ENCODE measurements around the gene MBNL1. TPM values are rescaled to one million over a fixed set of nuclear protein-coding genes. Genes with fewer than 3 reads are reported as not detected.

Gene MBNL1
- total and polyA plus RNA-seq, 2 of the 4 experiments (the other 2 are of a cell fraction): 127 to 664 TPM

GRCh38 chr3:152399374-152399773 is 130.6 kb downstream of the MBNL1 start:
- Histone ChIP-seq H2AK5ac (ENCODE audit: low read depth, low read length) (no peak overlapping the region), H3K9me3 (ENCODE audit: control insufficient read depth, insufficient read depth, low read length) (no peaks in the 10 kb centered on the region), H3K36me3 (ENCODE audit: control insufficient read depth, insufficient read depth, low read length) (peaks cover 5% of the 10 kb centered on the region), H3K4ac (ENCODE audit: low read depth, low read length) (no peak overlapping the region), H3K9ac (ENCODE audit: low read depth, low read length) (no peak overlapping the region), H3K4me2 (ENCODE audit: low read depth, low read length) (peak overlapping the region; percentile 54; the same call in 1 of the 2 replicates), H3K23ac (ENCODE audit: low read depth, low read length) (no peak overlapping the region), H4K20me1 (ENCODE audit: insufficient read depth, low read length) (peaks cover 61% of the 10 kb centered on the region), H2BK120ac (ENCODE audit: low read depth, low read length) (no peak overlapping the region), H3K79me1 (ENCODE audit: low read depth in 1 of 2, low read length in 2 of 2) (peaks cover 10 to 67% of the 10 kb centered on the region in 2 experiments), H3K4me3 (ENCODE audit: insufficient read depth, low read depth, low read length) (no peak overlapping the region), H2BK5ac (ENCODE audit: low read depth, low read length, poor library complexity, severe bottlenecking) (peak overlapping the region; percentile 49), H3K27me3 (ENCODE audit: control insufficient read depth, insufficient read depth, low read length) (no peaks in the 10 kb centered on the region), H4K5ac (ENCODE audit: low read depth, low read length) (no peak overlapping the region), H3K18ac (ENCODE audit: low read depth, low read length) (no peak overlapping the region), H3K56ac (ENCODE audit: extremely low read depth, insufficient read depth, low read length) (no peak overlapping the region), H4K8ac (ENCODE audit: low read depth in 2 of 2, low read length in 2 of 2) (no peak overlapping the region), H2BK20ac (ENCODE audit: low read depth, low read length) (no peak overlapping the region), H3K14ac (replicated peaks; ENCODE audit: low read depth, low read length) (no peak overlapping the region), H3K4me1 (ENCODE audit: control insufficient read depth, insufficient read depth, low read length) (peaks cover 18% of the 10 kb centered on the region), H2AK9ac (replicated peaks; ENCODE audit: low read depth, low read length, poor library complexity) (no peak overlapping the region), H3K9me1 (ENCODE audit: insufficient read depth, low read length) (peaks cover 23% of the 10 kb centered on the region), H4K91ac (ENCODE audit: insufficient read depth, low read depth, low read length) (no peak overlapping the region), H3K27ac (ENCODE audit: insufficient read depth, low read length) (no peak overlapping the region), H2BK15ac (ENCODE audit: low read depth, low read length) (no peak overlapping the region), H2AFZ (replicated peaks; ENCODE audit: low read length, poor library complexity) (no peak overlapping the region)
- intact Hi-C loops (cut with micrococcal nuclease) (no loop called here), dilution Hi-C loops (cut with HindIII; ENCODE audit: low sequenced_read_pairs, unreplicated experiment) (no loop called here), in situ Hi-C loops (cut with MboI; ENCODE audit: low sequenced_read_pairs) (no loop called here)
- ATAC-seq (ENCODE audit: low read depth): no peak
- no TSS peak for BruUV-seq (replicated peaks)
- DNase-seq: peak; percentile 76
- POLR2A ChIA-PET (ENCODE audit: unreplicated experiment): no interaction called here
- TF ChIP-seq BHLHE40 (IDR thresholded peaks at IDR 0.05; ENCODE audit: low read depth, low read length) (no peak), CEBPB (IDR thresholded peaks at IDR 0.05; ENCODE audit: low read depth, low read length) (peak; percentile 88), NFE2L2 (IDR thresholded peaks at IDR 0.05; ENCODE audit: low read depth, low read length) (peak; percentile 35; the same call in 1 of the 2 replicates), SMC3 (IDR thresholded peaks at IDR 0.05; ENCODE audit: low read depth, low read length) (no peak), RFX5 (IDR thresholded peaks at IDR 0.05; ENCODE audit: low read depth, low read length) (no peak), MXI1 (IDR thresholded peaks at IDR 0.05; ENCODE audit: borderline replicate concordance, low read depth, low read length) (no peak), RCOR1 (IDR thresholded peaks at IDR 0.05; ENCODE audit: insufficient replicate concordance, low read length) (no peak), USF2 (IDR thresholded peaks at IDR 0.05; ENCODE audit: low read depth, low read length) (no peak), CTCF (conservative IDR thresholded peaks at IDR 0.05; ENCODE audit: low read depth, low read length) (no peak), FOS (IDR thresholded peaks at IDR 0.05; ENCODE audit: low read depth, low read length) (peak; percentile 50; the same call in 1 of the 2 replicates), ELK1 (IDR thresholded peaks at IDR 0.05; ENCODE audit: borderline replicate concordance, low read depth, low read length) (no peak), CHD1 (IDR thresholded peaks at IDR 0.05; ENCODE audit: low read depth, low read length) (no peak), MAZ (IDR thresholded peaks at IDR 0.05; ENCODE audit: borderline replicate concordance, low read depth, low read length) (no peak), MAFK (IDR thresholded peaks at IDR 0.05; ENCODE audit: low read depth, low read length) (no peak), RAD21 (IDR thresholded peaks at IDR 0.05; ENCODE audit: low read length) (no peak), POLR2A (IDR thresholded peaks at IDR 0.05; ENCODE audit: low read depth, low read length) (no peak)
- CTCF ChIA-PET: interaction anchor here (0.6 to 1.1 kb wide), 3 partner anchors 29 to 748 kb away, joined by 4 to 7 read pairs (median 7); no protein-coding TSS in a partner anchor
